BE2C (cell line): ENCODE measurements around the gene TCAIM.
"Not testable (repeated sequence)": the region's sequence is repeated elsewhere in the genome, so short reads cannot be mapped to it uniquely, and the experiment has no call there.

Experiments used
- DNase-seq: peaks from one replicate; pipeline ENCODE4 v3.0.0-alpha.2; 2020
- H3K27me3 ChIP-seq: fragments of 250-450 bp; sonication (Bioruptor Pico); 2 replicates; pipeline ENCODE4 v1.5.1; 2020; ENCODE audit warnings: mild to moderate bottlenecking
- H3K36me3 ChIP-seq: fragments of 250-450 bp; sonication (Bioruptor Pico); 2 replicates; pipeline ENCODE4 v1.5.1; 2020; ENCODE audit warnings: mild to moderate bottlenecking
- H3K4me1 ChIP-seq: fragments of 250-450 bp; sonication (Bioruptor Pico); 2 replicates; pipeline ENCODE4 v1.5.1; 2020
- H3K4me3 ChIP-seq: 2 replicates; pipeline ENCODE4 v1.5.1; 2011; ENCODE audit warnings: low read depth, low read length
- H3K9me3 ChIP-seq: fragments of 250-450 bp; sonication (Bioruptor Pico); 2 replicates; pipeline ENCODE4 v1.5.1; 2020
- CTCF ChIP-seq: IDR thresholded peaks from 2 replicates; pipeline ENCODE4 v1.5.1; 2012; ENCODE audit warnings: mild to moderate bottlenecking, low read depth, low read length

TCAIM gene

GRCh38 chr3:44375450-44375849 is 36.9 kb downstream of the TCAIM start:
- H3K27me3 ChIP-seq = no peaks in the 10 kb centered on the region
- no peaks in the 10 kb centered on the region for H3K9me3 ChIP-seq
- TF ChIP-seq CTCF = no peak
- H3K4me3 ChIP-seq = no peak overlapping the region
- no peaks in the 10 kb centered on the region for H3K4me1 ChIP-seq
- DNase-seq = no peak
- H3K36me3 ChIP-seq = no peaks in the 10 kb centered on the region

DNA sequence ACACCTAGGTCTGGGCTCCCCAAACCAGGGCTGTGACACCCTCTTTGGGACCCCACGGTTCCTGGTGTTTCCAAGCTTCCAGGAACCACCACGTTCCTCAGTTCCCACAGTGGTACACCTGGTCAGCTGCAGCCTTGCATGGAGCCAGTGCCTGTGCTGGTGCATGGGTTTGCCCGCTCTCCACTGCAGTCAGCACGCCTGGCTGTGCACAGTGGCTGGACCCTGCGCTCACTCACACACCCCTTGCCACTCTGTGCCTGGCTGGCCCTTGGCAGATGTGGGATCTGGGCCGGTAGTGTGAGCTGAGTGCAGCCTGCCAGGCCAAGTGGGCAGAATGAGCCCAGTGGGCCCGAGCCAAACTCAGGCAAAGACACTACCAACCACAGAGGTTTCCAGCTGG is 48.8 kb downstream of the TCAIM start:
- Histone ChIP-seq H3K9me3 (no peaks in the 10 kb centered on the region), H3K4me3 (no peak overlapping the region), H3K27me3 (no peaks in the 10 kb centered on the region), H3K4me1 (no peaks in the 10 kb centered on the region), H3K36me3 (no peaks in the 10 kb centered on the region)
- DNase-seq = no peak
- TF ChIP-seq CTCF = no peak

DNA sequence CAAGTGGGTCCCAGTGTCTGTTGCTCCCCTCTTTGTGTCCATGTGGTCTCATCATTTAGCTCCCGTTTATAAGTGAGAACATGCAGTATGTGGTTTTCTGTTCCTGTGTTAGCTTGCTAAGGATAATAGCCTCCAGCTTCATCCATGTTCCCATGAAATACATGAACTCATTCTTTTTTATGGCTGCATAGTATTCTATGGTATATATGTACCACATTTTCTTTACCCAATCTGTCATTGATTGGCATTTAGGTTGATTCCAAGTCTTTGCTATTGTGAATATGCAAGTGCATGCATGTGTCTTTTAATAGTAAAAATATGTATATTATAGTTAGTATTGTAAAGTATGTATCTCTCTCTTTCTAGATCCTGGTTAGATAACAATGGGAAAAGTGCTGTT is 53.9 kb downstream of the TCAIM start:
- DNase-seq = no peak
- Histone ChIP-seq H3K4me1 (no peaks in the 10 kb centered on the region), H3K36me3 (no peaks in the 10 kb centered on the region), H3K9me3 (no peaks in the 10 kb centered on the region), H3K27me3 (no peaks in the 10 kb centered on the region), H3K4me3 (no peak overlapping the region)
- TF ChIP-seq CTCF = no peak

DNA sequence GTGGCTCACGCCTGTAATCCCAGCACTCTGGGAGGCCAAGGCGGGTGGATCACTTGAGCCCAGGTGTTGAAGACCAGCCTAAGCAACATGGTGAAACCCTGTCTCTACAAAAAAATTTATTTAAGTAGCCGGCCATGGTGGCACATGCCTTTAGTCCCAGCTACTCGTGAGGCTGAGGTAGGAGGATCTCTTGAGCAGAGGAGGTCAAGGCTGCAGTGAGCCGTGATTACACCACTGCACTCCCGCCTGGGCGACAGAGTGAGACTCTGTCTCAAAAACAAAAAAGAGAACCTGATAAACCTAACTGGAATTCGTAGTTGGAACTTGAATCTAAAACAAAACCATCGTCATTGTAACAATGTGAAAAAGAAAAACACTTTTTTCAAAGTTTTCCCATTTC is 57.1 kb downstream of the TCAIM start:
- no peaks in the 10 kb centered on the region for H3K36me3 ChIP-seq
- H3K27me3 ChIP-seq = no peaks in the 10 kb centered on the region
- no peak for TF ChIP-seq CTCF
- no peak overlapping the region for H3K4me3 ChIP-seq
- no peaks in the 10 kb centered on the region for H3K4me1 ChIP-seq
- no peaks in the 10 kb centered on the region for H3K9me3 ChIP-seq
- DNase-seq = no peak

- Histone ChIP-seq H3K9me3 (no peaks in the 10 kb centered on the region), H3K4me3 (no peak overlapping the region), H3K36me3 (no peaks in the 10 kb centered on the region), H3K4me1 (no peaks in the 10 kb centered on the region), H3K27me3 (no peaks in the 10 kb centered on the region)
- TF ChIP-seq CTCF = no peak
- DNase-seq = no peak
These were observed 57.9 kb downstream of the TCAIM start for GRCh38 chr3:44396200-44397171.

DNA sequence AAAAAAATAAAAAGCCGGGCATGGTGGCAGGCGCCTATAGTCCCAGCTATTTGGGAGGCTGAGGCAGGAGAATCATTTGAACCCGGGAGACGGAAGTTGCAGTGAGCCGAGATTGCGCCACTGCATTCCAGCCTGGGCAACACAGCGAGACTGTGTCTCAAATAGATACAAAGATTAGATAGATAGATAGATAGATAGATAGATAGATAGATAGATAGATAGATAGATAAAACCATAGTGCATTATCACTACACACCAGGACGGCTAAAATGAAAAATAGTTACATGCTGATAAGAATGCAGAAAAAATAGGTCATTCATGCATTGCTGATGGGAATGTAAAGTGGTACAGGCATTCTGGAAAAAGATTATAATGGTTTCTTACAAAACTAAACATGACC is 59.7 kb downstream of the TCAIM start:
- H3K4me1 ChIP-seq, DNase-seq, H3K4me3 ChIP-seq, H3K27me3 ChIP-seq, H3K36me3 ChIP-seq, H3K9me3 ChIP-seq: not testable (repeated sequence)
